Caco-2 (cell line): ENCODE results near the gene MAK. TPM values are rescaled to one million over a fixed set of nuclear protein-coding genes. Genes with fewer than 3 reads are reported as not detected.
A peak's percentile ranks its signal among the peaks of the same experiment; 100 is the strongest.
"Not testable (repeated sequence)": the region's sequence is repeated elsewhere in the genome, so short reads cannot be mapped to it uniquely, and the experiment has no call there.

ENCODE experiments used
- BruUV-seq: library from RNA; stranded (reverse); fragments of 400-500 nt; replicated peaks from 2 replicates; lab custom pipeline; 2021; lab: Mats Ljungman, UMichigan
- CTCF ChIA-PET: fragments of 300-600 bp; sonication (Branson Sonifier 250); formaldehyde crosslinking; loops from one replicate; lab custom pipeline; 2022; ENCODE audit warnings: antibody characterized with exemption; lab: Charles Lee
- POLR2A ChIA-PET: fragments of 300-600 bp; sonication (Branson Sonifier 250); formaldehyde crosslinking; loops from one replicate; lab custom pipeline; 2022; ENCODE audit warnings: antibody characterized with exemption; lab: Charles Lee
- DNase-seq, 2 experiments: peaks; one replicate each; pipeline versions ENCODE4 v3.0.0 to v3.0.0-alpha.2; 2020 to 2022
- H3K27me3 ChIP-seq: replicated peaks from 2 replicates; pipeline ENCODE4 v1.6.0; 2011; ENCODE audit warnings: low read length; ENCODE audit not compliant: control insufficient read depth, insufficient read depth
- H3K36me3 ChIP-seq: 2 replicates; pipeline ENCODE4 v1.5.1; 2011; ENCODE audit warnings: low read length; ENCODE audit not compliant: control insufficient read depth, insufficient read depth
- H3K4me1 ChIP-seq: fragments of 250-450 bp; sonication (Bioruptor Pico); 2 replicates; pipeline ENCODE4 v1.5.1; 2020; ENCODE audit warnings: mild to moderate bottlenecking
- H3K4me3 ChIP-seq: 2 replicates; pipeline ENCODE4 v1.5.1; 2011; ENCODE audit warnings: low read depth, mild to moderate bottlenecking, control low read depth, low read length
- H3K9me3 ChIP-seq: fragments of 250-450 bp; sonication (Bioruptor Pico); 2 replicates; pipeline ENCODE4 v1.5.1; 2020; ENCODE audit warnings: mild to moderate bottlenecking, moderate library complexity
- H3K27ac Mint-ChIP-seq: one replicate; pipeline ENCODE4 v1.8.0; 2022; ENCODE audit warnings: mixed read lengths; ENCODE audit not compliant: unreplicated experiment
- H3K27me3 Mint-ChIP-seq: one replicate; pipeline ENCODE4 v1.8.0; 2022; ENCODE audit warnings: mixed read lengths; ENCODE audit not compliant: insufficient read depth, unreplicated experiment
- H3K36me3 Mint-ChIP-seq: one replicate; pipeline ENCODE4 v1.8.0; 2022; ENCODE audit warnings: mild to moderate bottlenecking, mixed read lengths; ENCODE audit not compliant: insufficient read depth, unreplicated experiment
- H3K4me1 Mint-ChIP-seq: one replicate; pipeline ENCODE4 v1.8.0; 2022; ENCODE audit warnings: low read depth, mixed read lengths; ENCODE audit not compliant: unreplicated experiment
- H3K4me3 Mint-ChIP-seq: one replicate; pipeline ENCODE4 v1.8.0; 2022; ENCODE audit warnings: mild to moderate bottlenecking, moderate library complexity, mixed read lengths; ENCODE audit not compliant: unreplicated experiment
- H3K9me3 Mint-ChIP-seq: one replicate; pipeline ENCODE4 v1.8.0; 2022; ENCODE audit warnings: mixed read lengths; ENCODE audit not compliant: unreplicated experiment
- CTCF ChIP-seq, 2 experiments: fragments of 200-600 bp in 1 of 2; IDR thresholded peaks; 1 replicate in 1 of 2; 2 replicates in 1 of 2; pipeline versions ENCODE4 v1.5.1 to v1.8.0; 2011 to 2022; ENCODE audit warnings: antibody characterized with exemption in 1 of 2, control low read depth in 1 of 2, inconsistent platforms in 1 of 2, low read depth in 1 of 2, low read length in 1 of 2, mild to moderate bottlenecking in 1 of 2, moderate library complexity in 1 of 2; ENCODE audit not compliant: insufficient read depth in 1 of 2, severe bottlenecking in 1 of 2, unreplicated experiment in 1 of 2
- intact Hi-C: fragments of 100-400 bp; cut with micrococcal nuclease; formaldehyde crosslinking; loops from one replicate; pipeline ENCODE4 v1.10.0; 2022; ENCODE audit not compliant: unreplicated experiment
- total RNA-seq: library from RNA; stranded (reverse); gene quantifications from 2 replicates; pipeline ENCODE4 v1.2.3, GENCODE V29; 2022

The MAK gene
- total RNA-seq, 1 experiment from 2014 or later = 0.16 TPM

GRCh38 chr6:10861086-10861485, 22.7 kb upstream of the MAK start:
- ChIA-PET POLR2A (no interaction called here), CTCF (no interaction called here)
- BruUV-seq = no TSS peak
- no peaks in the 10 kb centered on the region for H3K4me1 Mint-ChIP-seq
- no peak overlapping the region for H3K27ac Mint-ChIP-seq
- H3K4me3 Mint-ChIP-seq = no peak overlapping the region
- no peaks in the 10 kb centered on the region for H3K9me3 Mint-ChIP-seq
- H3K36me3 Mint-ChIP-seq = no peaks in the 10 kb centered on the region
- no peak for DNase-seq
- no peaks in the 10 kb centered on the region for H3K27me3 Mint-ChIP-seq
- intact Hi-C loops = no loop called here
- Histone ChIP-seq H3K36me3 (no peaks in the 10 kb centered on the region), H3K4me1 (no peaks in the 10 kb centered on the region), H3K4me3 (no peak overlapping the region), H3K27me3 (no peaks in the 10 kb centered on the region), H3K9me3 (no peaks in the 10 kb centered on the region)
- no peak for TF ChIP-seq CTCF (IDR thresholded peaks at IDR 0.05; ENCODE audit: insufficient read depth in 1 of 2, low read depth in 1 of 2, low read length in 1 of 2, severe bottlenecking in 1 of 2, unreplicated experiment in 1 of 2)

GRCh38 chr6:10857259-10857658, 18.9 kb upstream of the MAK start:
- POLR2A ChIA-PET = no interaction called here

GRCh38 chr6:10854922-10855632, 16.7 kb upstream of the MAK start:
- H3K27ac Mint-ChIP-seq = peak overlapping the region; percentile 26
- POLR2A ChIA-PET = interaction anchor here (0.5 kb wide), 1 partner anchor 11 kb away, joined by 5 read pairs; no protein-coding TSS in a partner anchor

More at GRCh38 chr6:10857259-10857658, 18.9 kb upstream of the MAK start:
- CTCF ChIA-PET = no interaction called here
- H3K27me3 Mint-ChIP-seq = no peaks in the 10 kb centered on the region
- H3K4me3 Mint-ChIP-seq = no peak overlapping the region
- H3K4me1 ChIP-seq = no peaks in the 10 kb centered on the region
- no peaks in the 10 kb centered on the region for H3K36me3 ChIP-seq
- no peak for DNase-seq
- no peaks in the 10 kb centered on the region for H3K27me3 ChIP-seq
- H3K36me3 Mint-ChIP-seq = no peaks in the 10 kb centered on the region
- H3K4me3 ChIP-seq = no peak overlapping the region
- peaks cover 10% of the 10 kb centered on the region; the same call in 1 of the 2 replicates for H3K9me3 ChIP-seq
- no TSS peak for BruUV-seq
- no peak overlapping the region for H3K27ac Mint-ChIP-seq
- H3K9me3 Mint-ChIP-seq = peaks cover 14% of the 10 kb centered on the region
- intact Hi-C loops = no loop called here
- TF ChIP-seq CTCF (IDR thresholded peaks at IDR 0.05; ENCODE audit: insufficient read depth in 1 of 2, low read depth in 1 of 2, low read length in 1 of 2, severe bottlenecking in 1 of 2, unreplicated experiment in 1 of 2) = no peak
- peaks cover 6% of the 10 kb centered on the region for H3K4me1 Mint-ChIP-seq

GRCh38 chr6:10853849-10854300, 15.5 kb upstream of the MAK start:
- peak in 1 of 2 experiments; percentile 26 for DNase-seq
- H3K36me3 Mint-ChIP-seq, intact Hi-C loops, H3K36me3 ChIP-seq, H3K27me3 Mint-ChIP-seq, H3K4me3 ChIP-seq, H3K4me1 ChIP-seq, H3K27ac Mint-ChIP-seq, H3K4me3 Mint-ChIP-seq, CTCF ChIA-PET, POLR2A ChIA-PET, H3K27me3 ChIP-seq, BruUV-seq, H3K4me1 Mint-ChIP-seq: not testable (repeated sequence)
- H3K9me3 Mint-ChIP-seq = peaks cover 14% of the 10 kb centered on the region
- peaks cover 10% of the 10 kb centered on the region; the same call in 1 of the 2 replicates for H3K9me3 ChIP-seq

More at GRCh38 chr6:10854922-10855632, 16.7 kb upstream of the MAK start:
- H3K9me3 Mint-ChIP-seq = peaks cover 14% of the 10 kb centered on the region
- CTCF ChIA-PET = interaction anchor here (0.7 kb wide), 1 partner anchor 231 kb away, joined by 4 read pairs; no protein-coding TSS in a partner anchor
- Histone ChIP-seq H3K36me3 (no peaks in the 10 kb centered on the region), H3K27me3 (no peaks in the 10 kb centered on the region), H3K4me3 (no peak overlapping the region), H3K4me1 (no peaks in the 10 kb centered on the region), H3K9me3 (peaks cover 10% of the 10 kb centered on the region; the same call in 1 of the 2 replicates)
- no peaks in the 10 kb centered on the region for H3K27me3 Mint-ChIP-seq
- no peak for TF ChIP-seq CTCF (IDR thresholded peaks at IDR 0.05; ENCODE audit: insufficient read depth in 1 of 2, low read depth in 1 of 2, low read length in 1 of 2, severe bottlenecking in 1 of 2, unreplicated experiment in 1 of 2)
- BruUV-seq = no TSS peak
- H3K36me3 Mint-ChIP-seq = no peaks in the 10 kb centered on the region
- intact Hi-C loops = no loop called here
- no peak for DNase-seq
- no peak overlapping the region for H3K4me3 Mint-ChIP-seq
- peaks cover 6% of the 10 kb centered on the region for H3K4me1 Mint-ChIP-seq
